Measurements from ENCODE around the gene SLC35D1. TPM values are rescaled to one million over a fixed set of nuclear protein-coding genes. Genes with fewer than 3 reads are reported as not detected.
"Not testable (repeated sequence)": the region's sequence is repeated elsewhere in the genome, so short reads cannot be mapped to it uniquely, and the experiment has no call there.

The SLC35D1 gene
- total RNA-seq (2014; rRNA removed; shearing (Covaris generic)) = 5.4 TPM in 2 replicates
- 5.6 and 6.8 TPM in 2 replicates for polyA plus RNA-seq (2015; cell fraction: cytosol; rRNA removed)
- polyA plus RNA-seq (2015; cell fraction: nucleus; rRNA removed) = 10.5 and 12.2 TPM in 2 replicates

GRCh38 chr1:67053785-67054772 is at the start of gene SLC35D1:
Gene SLC35D1 (minus strand): TSS chr1:67054148. CDS start chr1:67054013, 135 bp downstream.
- in situ Hi-C loops (cut with HindIII; ENCODE audit: low pct_unique_long_range_greater_than_20kb, low sequenced_read_pairs) = no loop called here

GRCh38 chr1:67103548-67103947 is 49.6 kb upstream of the SLC35D1 start:
- in situ Hi-C loops (cut with HindIII; ENCODE audit: low pct_unique_long_range_greater_than_20kb, low sequenced_read_pairs) = no loop called here
- no peak for DNase-seq (ENCODE audit: low read depth, low spot score)

More at GRCh38 chr1:67053785-67054772, at the start of gene SLC35D1:
- peak; percentile 62 for DNase-seq (ENCODE audit: low read depth, low spot score)

DNA sequence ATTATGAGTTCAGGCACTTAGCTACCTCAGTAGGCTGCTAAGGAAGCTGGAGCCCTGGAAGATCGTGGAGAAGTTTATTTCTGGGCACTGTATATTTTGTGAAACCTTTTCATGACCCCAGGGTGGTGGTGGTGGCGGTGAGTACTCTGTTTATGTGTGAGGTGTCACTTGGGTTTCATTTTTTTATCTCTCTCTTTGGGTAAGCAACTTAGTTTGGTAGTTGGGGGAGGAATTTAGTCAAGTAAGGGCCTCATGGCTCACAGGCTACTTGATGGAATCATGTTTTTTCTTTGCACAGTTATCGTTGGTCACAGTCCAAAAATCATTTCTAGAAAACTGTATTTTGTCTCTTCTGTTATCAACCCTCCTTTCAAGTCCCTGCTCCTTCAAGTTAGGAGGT is 46.9 kb upstream of the SLC35D1 start:
- in situ Hi-C loops (cut with HindIII; ENCODE audit: low pct_unique_long_range_greater_than_20kb, low sequenced_read_pairs) = no loop called here
- DNase-seq (ENCODE audit: low read depth, low spot score) = no peak

DNA sequence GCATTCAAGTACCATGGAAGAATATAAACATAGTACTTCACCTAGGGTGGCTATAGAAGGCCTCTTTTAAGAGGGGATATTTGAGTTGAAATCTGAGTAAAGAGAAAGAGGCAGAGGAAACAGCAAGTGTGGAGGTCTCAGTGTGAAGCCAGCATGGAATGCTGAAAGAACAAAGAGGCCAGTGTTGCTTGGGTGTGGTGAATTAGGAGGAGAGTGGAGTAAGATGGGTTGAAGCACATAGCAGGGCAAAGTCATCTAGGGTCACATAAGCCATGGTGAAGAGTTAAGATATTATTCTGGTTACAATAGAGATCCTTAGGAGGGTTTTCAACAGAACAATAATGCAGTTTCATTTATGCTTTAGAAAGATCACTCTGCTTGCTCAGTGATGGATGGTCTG is 43.4 kb upstream of the SLC35D1 start:
- in situ Hi-C loops (cut with HindIII; ENCODE audit: low pct_unique_long_range_greater_than_20kb, low sequenced_read_pairs) = no loop called here
- DNase-seq (ENCODE audit: low read depth, low spot score) = peak; percentile 75

DNA sequence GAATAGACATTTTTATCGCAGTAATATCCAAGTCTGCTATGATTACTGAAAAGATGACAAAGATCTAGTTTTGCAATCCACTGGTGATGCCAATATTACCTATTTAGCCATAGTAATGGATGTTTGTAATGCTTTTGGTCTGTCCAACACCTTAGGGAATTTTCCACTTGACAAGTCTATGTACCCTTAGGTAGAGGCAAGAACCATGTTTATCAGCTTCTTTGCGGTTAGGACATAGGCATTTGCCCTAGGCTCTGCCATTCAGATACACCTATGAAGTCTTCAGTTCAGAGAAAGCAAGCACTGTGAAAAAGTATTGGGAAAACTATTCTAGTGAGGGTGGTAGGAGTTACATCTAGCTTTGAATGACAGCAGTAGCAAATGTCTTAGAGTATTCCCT is 40.2 kb upstream of the SLC35D1 start:
- in situ Hi-C loops (cut with HindIII; ENCODE audit: low pct_unique_long_range_greater_than_20kb, low sequenced_read_pairs) = no loop called here
- DNase-seq (ENCODE audit: low read depth, low spot score) = no peak

GRCh38 chr1:67089685-67090208 is 35.8 kb upstream of the SLC35D1 start:
- no peak for DNase-seq (ENCODE audit: low read depth, low spot score)
- in situ Hi-C loops (cut with HindIII; ENCODE audit: low pct_unique_long_range_greater_than_20kb, low sequenced_read_pairs) = no loop called here

- DNase-seq (ENCODE audit: low read depth, low spot score) = no peak
- in situ Hi-C loops (cut with HindIII; ENCODE audit: low pct_unique_long_range_greater_than_20kb, low sequenced_read_pairs) = no loop called here
Measured at GRCh38 chr1:67088440-67088839, 34.5 kb upstream of the SLC35D1 start.

GRCh38 chr1:67085326-67085725 is 31.4 kb upstream of the SLC35D1 start:
- no peak for DNase-seq (ENCODE audit: low read depth, low spot score)
- in situ Hi-C loops (cut with HindIII; ENCODE audit: low pct_unique_long_range_greater_than_20kb, low sequenced_read_pairs) = no loop called here

GRCh38 chr1:67084765-67085318 is 30.9 kb upstream of the SLC35D1 start:
- DNase-seq (ENCODE audit: low read depth, low spot score) = no peak
- in situ Hi-C loops (cut with HindIII; ENCODE audit: low pct_unique_long_range_greater_than_20kb, low sequenced_read_pairs) = no loop called here

- in situ Hi-C loops (cut with HindIII; ENCODE audit: low pct_unique_long_range_greater_than_20kb, low sequenced_read_pairs) = no loop called here
Measured at GRCh38 chr1:67078291-67078690, 24.3 kb upstream of the SLC35D1 start.

GRCh38 chr1:67077593-67077992 is 23.6 kb upstream of the SLC35D1 start:
- in situ Hi-C loops (cut with HindIII; ENCODE audit: low pct_unique_long_range_greater_than_20kb, low sequenced_read_pairs) = no loop called here
- no peak for DNase-seq (ENCODE audit: low read depth, low spot score)

More at GRCh38 chr1:67078291-67078690, 24.3 kb upstream of the SLC35D1 start:
- DNase-seq (ENCODE audit: low read depth, low spot score) = no peak

- in situ Hi-C loops (cut with HindIII; ENCODE audit: low pct_unique_long_range_greater_than_20kb, low sequenced_read_pairs) = no loop called here
- no peak for DNase-seq (ENCODE audit: low read depth, low spot score)
Measured at GRCh38 chr1:67072749-67073148, 18.8 kb upstream of the SLC35D1 start.

- DNase-seq (ENCODE audit: low read depth, low spot score); in situ Hi-C loops (cut with HindIII; ENCODE audit: low pct_unique_long_range_greater_than_20kb, low sequenced_read_pairs): not testable (repeated sequence)
Measured at GRCh38 chr1:67067655-67068054, 13.7 kb upstream of the SLC35D1 start.

- no peak for DNase-seq (ENCODE audit: low read depth, low spot score)
- in situ Hi-C loops (cut with HindIII; ENCODE audit: low pct_unique_long_range_greater_than_20kb, low sequenced_read_pairs) = no loop called here
Measured at GRCh38 chr1:67062412-67062811, 8.5 kb upstream of the SLC35D1 start.

GRCh38 chr1:67061266-67061665 is 7.3 kb upstream of the SLC35D1 start:
- in situ Hi-C loops (cut with HindIII; ENCODE audit: low pct_unique_long_range_greater_than_20kb, low sequenced_read_pairs) = no loop called here
- no peak for DNase-seq (ENCODE audit: low read depth, low spot score)

DNA sequence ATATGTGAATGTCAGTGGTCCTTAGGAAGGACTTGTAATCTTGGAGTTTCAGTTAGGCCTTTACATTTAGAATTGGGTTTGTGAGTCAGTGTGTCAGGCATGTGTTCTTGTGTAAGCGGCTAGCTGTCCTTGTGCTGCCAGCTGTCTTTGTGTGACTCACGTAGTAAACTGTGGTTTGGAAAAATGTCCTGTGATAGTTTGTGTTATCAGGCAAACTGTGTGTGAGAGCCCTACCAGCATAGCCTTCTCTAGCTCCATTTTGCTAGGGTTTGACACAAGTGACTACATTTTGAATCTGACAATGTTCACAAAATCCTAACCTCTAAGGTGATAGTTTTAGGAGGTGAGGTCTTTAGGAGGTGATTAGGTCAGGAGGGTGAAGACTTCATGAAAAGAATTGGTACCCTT is 6.9 kb upstream of the SLC35D1 start:
- peak; percentile 29 for DNase-seq (ENCODE audit: low read depth, low spot score)
- in situ Hi-C loops (cut with HindIII; ENCODE audit: low pct_unique_long_range_greater_than_20kb, low sequenced_read_pairs) = no loop called here

- no peak for DNase-seq (ENCODE audit: low read depth, low spot score)
- in situ Hi-C loops (cut with HindIII; ENCODE audit: low pct_unique_long_range_greater_than_20kb, low sequenced_read_pairs) = no loop called here
Measured at GRCh38 chr1:67059346-67059745, 5.4 kb upstream of the SLC35D1 start.

DNA sequence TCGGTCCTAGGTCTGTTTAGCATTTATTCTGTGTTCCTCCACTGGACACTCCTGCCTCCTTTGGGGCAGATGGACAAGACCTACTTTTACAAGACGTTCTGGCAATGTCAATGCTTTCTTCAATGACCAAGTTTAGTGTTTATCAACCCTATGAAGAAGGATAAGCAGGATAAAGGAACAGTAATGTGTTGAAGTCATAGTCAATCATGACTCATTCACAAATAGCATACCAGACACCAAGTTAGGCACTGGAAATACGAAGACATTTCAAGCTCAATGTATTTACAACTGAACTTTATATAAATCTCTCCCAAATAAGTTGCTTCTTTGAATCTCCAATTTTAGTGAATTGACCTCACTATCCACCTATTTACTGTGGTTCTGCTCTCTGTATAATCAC is 4.8 kb upstream of the SLC35D1 start:
- in situ Hi-C loops (cut with HindIII; ENCODE audit: low pct_unique_long_range_greater_than_20kb, low sequenced_read_pairs) = no loop called here

More for the DNA sequence above, 4.8 kb upstream of the SLC35D1 start:
- no peak for DNase-seq (ENCODE audit: low read depth, low spot score)
